DMS 273 (cell line): ENCODE measurements around the gene GBP2.
"Not testable (repeated sequence)": the region's sequence is repeated elsewhere in the genome, so short reads cannot be mapped to it uniquely, and the experiment has no call there.

Experiments used
- DNase-seq: peaks from one replicate; lab custom pipeline; 2025; ENCODE audit not compliant: unreplicated experiment; lab: John Stamatoyannopoulos, UW

Gene GBP2

DNA sequence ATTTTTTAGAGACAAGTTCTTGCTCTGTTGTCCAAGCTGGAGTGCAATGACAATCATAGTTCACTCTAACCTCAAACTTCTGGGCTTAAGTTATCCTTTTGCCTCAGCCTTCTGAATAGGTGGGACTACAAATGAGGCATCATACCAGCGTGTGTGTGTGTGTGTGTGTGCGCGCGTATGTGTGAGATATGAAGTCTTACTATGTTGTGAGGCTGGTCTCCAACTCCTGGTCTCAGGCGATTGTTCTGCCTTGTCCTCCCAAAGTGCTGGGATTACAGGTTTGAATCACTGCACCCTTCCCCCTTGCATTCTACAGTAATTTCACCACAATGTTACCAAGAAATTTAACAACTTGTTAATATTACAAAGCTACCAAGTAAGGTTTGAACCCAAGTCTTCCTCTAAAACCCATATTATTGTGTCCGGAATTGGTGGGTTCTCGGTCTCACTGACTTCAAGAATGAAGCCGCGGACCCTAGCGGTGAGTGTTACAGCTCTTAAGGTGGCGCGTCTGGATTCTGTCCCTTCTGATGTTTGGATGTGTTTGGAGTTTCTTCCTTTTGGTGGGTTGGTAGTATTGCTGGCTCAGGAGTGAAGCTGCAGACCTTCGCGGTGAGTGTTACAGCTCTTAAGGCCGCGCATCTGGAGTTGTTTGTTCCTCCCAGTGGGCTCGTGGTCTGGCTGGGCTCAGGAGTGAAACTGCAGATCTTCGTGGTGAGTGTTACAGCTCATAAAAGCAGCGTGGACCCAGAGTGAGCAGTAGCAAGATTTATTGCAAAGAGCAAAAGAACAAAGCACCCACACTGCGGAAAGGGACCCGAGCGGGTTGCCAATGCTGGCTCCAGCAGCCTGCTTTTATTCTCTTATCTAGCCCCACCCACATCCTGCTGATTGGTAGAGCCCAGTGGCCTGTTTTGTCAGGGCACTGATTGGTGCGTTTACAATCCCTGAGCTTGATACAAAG is 970 bp upstream of the GBP2 start:
- DNase-seq, result not testable (repeated sequence)

DNA sequence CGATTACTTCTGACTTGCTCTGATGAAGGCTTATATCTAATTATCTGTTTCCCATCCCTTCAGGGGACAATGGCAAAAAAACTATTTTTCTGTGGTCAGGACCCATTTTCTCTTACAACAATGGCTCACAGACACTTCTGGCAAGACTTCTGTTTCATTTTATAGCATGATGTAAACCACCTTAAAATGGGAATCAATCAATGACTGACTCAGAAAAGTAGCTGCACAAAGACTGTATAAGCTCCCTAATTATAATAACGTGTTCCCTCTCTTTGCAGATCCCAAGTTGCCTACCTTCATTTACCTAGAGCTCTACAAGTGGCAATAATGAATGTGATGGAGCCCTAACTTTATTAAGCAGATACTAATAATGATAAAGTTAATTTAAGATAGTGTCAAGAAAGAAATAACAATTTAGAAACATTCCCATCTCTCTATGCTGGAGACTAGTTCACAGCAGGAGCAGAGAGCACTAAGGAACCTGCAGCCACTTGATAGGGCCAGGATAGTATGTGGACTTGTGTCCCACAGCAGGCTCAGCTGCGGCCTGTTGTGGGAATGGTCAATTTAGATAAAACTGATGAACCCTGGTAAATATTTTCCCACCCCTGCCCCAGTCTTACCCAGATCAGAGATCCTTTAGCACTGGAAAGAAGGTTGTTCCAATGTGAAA is 538 bp downstream of the GBP2 start:
- DNase-seq, result peak; percentile 19

DNA sequence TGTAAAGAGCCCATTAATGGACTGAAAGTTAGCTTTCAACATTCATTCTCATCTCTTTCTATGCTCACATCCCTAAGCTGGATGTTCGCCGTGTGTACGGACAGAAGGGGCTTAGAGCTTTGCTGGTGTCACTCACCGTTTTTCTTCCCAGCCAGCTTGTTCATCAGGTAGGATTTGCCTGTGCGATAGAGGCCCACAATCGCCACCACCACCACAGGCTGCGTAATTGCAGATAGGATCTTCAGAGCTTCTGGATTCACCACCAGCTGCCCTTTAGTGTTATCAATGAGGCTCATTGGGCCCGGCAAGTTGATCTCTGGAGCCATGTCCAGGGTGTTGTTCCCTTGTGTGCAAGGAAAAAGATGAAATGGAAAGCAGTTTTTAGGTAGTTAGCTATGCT is 4.3 kb downstream of the GBP2 start:
- no peak for DNase-seq

DNA sequence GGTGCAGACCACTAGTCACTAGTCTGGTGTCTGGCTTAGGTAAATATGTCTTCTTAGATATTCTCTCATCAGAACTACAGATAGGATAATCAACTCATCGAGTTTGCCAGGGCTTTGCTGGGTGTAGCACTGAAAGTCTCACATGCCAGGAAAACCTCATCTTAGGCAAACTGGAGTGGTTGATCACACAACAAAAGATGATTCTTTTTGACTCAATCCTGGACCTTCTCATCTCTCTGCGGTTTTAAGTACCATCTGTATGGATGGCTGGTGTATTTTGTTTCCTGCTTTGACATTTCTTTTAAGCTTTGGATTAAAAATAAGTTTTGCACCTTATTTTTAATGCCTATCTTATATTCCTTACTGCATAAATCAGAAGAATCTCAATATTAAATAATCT is 11.3 kb downstream of the GBP2 start:
- no peak for DNase-seq

DNA sequence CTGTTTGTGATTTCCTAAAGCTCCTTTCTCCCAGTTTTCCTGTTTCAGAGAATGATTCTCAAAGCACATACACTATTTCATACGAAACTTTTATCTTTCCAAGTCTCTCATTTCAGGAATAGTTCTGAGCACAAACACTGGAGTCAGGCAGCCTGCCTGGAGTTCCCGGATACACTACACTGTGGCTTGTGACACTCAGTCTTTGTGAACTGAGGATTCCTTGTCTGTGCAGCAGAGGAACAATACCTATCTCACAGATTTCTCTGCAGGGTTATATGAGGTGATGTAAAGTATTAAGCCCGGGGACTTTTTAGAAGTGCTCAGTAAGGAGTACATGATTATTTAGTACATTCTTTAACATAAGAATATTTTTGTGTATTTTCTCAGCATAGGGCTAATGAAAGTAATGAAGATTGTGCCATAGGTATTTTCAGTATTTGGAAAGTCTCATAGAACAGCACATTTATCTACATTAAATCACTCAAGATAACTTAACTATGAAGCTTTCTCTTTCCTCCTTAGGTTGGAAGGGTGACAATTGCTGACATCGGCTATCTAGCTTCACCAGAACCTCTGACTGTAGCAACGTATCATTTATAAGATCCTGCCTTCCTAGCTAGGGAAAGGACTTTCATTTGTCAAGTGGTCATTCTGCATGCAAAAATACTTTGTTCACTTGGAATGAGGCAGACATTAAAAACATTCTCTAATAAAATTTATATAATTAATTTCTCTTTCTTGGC is 12.9 kb downstream of the GBP2 start:
- no peak for DNase-seq

DNA sequence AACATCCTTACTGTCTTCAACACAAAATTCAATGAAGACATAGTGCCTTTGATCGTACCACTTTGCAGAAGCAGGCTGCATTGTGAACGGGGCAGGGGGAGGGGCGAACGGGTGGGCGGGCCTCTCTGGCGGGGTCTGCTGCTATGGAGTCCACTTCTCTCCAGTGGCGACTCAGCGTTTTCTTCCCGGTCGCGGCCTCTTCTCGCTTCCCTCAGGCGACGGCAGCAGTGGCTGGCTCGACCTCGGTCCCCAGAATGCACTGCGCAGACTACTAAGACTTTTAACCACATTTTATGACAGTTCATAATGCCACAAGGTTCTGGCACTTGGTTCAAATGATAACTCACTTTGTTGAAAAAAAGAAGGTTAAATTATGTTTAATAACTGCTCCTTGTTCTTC is 21.2 kb downstream of the GBP2 start:
- no peak for DNase-seq

DNA sequence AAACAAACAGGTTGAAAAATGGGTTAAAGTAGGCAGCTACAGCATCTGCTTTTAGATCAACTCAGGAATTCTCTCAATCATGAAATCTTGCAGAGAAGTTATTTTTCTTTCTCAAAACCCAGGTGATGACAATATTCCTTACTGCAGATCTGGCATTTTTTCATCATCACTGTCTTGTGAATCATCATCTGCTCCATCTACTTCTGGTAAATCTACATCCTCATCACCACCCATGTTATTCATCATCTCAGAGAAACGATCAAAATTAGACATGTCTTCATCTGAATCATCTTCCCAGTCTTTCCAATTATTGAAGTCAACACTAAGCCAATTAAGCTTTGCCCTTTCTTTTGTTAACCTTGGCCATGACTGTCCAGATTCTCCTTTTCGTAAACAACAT is 21.8 kb downstream of the GBP2 start:
- no peak for DNase-seq

DNA sequence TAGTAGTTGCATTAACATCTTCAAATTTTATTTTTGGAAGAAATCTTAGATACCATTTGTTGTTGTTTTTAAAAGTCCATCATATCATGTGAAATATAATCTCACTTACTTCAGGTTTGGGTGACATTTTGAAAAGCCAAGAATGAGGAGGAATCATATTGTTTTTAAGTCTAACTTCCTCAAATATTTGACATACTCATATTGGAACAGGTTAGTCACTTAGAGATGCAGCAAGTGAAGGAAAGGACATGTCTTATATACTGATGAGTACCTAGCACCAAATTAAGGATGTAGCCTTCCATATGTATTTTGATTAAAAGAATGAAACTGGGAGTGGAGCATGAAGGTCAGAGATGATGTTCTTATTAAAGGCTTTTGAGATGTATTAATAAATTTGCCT is 23.9 kb downstream of the GBP2 start:
- no peak for DNase-seq

DNA sequence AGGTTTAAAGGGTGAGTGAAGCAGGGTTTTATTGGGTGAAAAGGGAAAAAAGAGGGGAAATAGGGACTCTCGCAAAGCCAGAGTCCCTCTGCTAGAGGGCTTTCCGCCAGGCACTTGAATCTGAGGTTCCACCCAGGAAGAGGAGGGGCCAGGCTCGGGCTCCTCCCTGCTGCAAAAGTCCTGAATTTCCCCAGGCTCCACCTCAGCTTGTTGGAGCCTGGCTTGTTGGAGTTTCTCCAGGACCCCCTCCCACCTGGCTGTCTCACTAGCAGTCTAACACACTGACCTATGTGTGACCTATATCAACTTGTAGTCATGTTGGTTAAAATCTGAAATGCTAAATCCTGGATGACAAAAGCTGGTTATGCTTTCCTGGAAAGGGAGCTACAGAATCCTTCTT is 25.5 kb downstream of the GBP2 start:
- DNase-seq, result no peak

DNA sequence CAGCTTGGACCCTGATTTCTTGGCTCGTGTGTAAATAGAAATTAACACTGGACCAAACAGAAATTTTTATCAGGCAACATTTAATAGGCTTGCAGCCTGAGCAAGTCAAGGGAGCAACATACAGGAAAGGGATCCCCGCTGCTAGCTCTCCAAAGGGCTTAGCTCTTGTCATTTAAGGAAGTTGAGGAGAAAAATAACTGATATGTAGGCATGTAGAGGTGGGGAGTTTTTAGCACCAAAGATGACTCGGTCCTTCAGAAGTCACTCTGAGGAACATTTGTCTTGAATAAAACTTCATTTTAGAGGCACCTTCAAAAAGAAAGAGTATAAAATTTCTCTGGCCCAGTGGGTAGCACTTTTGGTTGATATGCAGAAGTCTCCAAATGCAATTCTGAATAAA is 27.1 kb downstream of the GBP2 start:
- no peak for DNase-seq

DNA sequence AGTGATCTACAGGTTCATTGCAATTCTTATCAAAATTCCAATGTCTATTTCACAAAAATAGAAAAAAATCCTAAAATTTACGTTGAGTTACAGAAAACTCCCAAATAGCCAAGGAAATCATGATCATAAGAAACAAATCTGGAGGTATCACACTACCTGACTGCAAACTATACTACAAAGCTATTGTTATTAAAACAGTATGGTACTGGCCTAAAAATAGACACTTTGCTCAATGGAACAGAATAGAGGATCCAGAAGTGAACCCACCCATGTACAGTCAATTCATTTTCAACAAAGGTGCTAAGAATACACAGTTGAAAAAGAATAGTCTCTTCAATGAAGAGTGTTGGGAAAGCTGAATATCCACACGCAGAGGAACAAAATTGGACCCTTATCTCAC is 30.2 kb downstream of the GBP2 start:
- DNase-seq, result no peak

DNA sequence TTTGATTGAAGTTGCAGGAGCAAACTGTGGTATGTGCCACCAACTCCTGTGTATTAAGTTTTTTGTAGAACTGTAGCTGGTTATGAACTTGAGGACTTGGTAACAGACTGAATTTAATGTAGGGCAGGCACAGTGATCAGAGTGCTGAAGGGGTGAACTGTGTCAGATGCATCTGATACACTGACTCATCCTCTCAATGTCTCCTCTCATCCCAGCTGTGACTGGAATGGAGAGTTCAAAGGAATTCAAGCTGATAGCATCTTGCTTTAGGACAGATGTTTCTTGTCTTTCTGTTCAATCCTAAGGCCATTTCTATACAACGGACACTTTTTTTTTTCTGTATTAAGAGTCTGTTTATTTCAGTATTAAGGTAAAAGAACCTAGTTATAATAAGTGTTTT is 36.0 kb downstream of the GBP2 start:
- no peak for DNase-seq

DNA sequence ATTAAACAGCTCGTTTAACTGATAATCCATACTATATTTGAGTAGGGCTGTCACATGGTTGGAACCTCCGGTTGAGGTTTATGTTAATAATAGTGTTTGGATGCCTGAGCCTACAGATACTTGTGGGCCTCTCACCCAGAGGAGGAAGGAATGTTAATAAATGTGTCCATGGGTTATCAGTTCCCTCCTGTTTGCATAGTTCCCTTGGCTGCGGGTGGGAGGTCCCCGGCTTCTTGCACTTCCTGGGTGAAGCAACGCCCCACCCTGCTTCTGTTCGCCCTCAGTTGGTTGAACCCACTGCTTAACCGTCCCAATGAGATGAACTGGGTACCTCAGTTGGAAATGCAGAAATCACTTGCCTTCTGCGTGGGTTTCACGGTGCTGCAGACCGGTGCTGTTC is 37.3 kb downstream of the GBP2 start:
- DNase-seq, result no peak

DNA sequence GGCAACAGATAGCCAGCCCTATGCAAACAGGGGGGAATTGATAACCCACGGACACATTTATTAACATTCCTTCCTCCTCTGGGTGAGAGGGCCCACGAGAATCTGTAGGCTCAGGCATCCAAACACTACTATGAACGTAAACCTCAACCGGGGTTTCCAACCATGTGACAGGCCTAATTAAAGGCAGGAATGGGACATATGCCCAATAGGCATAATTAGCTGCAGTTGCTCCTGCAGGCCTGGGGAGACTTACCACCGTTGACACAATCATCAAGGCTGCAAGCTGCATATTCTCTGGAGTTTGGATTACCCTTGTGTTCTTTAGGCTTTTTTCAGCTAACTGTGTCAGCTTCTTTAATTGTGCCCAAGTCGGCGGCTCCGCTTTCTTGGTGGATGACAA is 38.7 kb downstream of the GBP2 start:
- peak; percentile 12 for DNase-seq

DNA sequence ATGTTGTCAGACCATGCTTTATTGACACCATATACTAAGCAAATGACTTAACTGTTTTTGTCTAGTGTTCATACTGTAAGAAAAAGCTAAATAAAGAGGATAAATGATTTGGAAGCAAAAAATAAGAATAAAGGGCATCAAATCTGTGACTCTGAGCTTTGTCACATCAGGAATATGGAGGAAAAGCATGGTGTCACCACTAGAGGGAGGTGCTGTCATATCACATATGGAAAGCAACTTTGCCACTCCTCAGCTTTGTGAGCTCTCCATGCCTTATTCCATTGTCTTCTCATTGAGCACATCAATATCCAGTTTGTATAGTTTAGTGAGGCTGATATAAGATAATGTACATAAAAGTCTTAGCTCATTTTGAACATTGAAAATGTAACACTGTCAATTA is 40.1 kb downstream of the GBP2 start:
- peak; percentile 41 for DNase-seq

DNA sequence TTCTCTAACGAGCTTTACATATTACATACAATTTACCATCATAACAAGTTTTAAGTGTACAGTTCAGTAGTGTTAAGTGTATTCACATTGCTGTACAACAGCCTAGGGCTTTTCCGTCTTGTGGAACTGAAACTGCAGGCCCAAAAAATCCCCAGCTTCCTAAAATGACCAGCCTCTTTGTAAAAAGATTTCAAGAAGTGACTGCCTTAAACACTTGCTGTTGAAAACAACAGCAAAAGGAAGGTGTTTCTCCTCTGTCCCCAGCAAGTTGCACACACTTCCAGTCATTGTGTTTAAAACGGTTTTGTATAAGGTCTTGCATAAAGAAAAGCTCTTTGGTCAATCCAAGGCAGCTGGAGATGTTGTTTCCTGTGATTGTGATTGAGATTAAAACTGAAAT is 44.9 kb downstream of the GBP2 start:
- DNase-seq, result no peak

DNA sequence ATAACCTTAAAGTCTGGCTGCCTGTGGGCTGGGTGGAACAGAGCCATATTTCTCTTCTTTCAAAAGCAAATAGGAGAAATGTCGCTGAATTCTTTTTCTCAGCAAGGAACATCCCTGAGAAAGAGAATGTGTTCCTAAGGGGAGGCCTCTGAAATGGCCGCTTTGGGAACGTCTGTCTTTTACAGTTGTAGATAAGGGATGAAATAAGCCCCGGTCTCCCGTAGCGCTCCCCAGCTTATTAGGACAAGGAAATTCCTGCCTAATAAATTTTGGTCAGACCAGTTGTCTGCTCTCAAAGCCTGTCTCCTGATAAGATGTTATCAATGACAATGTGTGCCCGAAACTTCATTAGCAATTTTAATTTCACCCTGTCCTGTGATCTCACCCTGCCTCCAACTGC is 45.8 kb downstream of the GBP2 start:
- not testable (repeated sequence) for DNase-seq

DNA sequence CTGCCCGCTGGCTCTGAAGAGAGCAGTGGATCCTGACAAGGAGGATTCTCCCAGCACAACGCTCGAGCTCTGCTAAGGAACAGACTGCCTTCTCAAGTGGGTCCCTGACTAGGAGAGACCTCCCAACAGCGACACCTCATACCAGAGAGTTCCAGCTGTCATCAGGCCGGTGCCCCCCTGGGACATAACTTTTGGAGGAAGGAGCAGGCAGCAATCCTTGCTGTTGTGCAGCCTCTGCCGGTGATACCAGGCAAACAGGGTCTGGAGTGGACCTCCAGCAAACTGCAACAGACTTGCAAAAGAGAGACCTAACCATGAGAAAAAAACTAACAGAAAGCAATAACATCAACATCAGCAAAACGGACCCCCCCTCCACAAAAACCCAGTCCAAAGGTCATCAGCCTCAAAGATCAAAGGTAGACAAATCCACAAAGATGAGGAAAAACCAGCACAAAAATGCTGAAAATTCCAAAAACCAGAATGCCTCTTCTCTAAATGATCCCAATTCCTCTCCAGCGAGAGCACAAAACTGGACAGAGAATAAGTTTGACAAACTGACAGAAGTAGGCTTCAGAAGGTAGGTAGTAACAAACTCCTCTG is 53.3 kb downstream of the GBP2 start:
- DNase-seq, result not testable (repeated sequence)

DNA sequence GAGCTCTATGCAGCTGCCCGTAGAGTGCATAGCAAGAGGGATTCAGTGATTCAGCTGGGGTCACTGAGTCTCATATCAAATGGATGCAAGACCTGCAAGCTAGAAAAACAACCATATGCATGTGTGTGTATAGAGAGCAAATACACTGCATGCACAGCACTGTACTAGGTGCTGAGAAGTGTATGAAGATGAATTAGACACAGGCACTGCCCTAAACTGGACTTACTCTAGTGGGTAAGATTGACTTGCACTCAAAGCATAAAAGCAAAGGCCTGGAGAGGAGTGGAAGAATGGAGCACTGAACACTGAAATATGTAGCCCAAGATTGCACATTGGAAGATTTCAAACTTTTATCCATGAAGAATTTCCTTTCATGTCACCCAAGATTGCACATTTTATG is 55.4 kb downstream of the GBP2 start:
- DNase-seq, result no peak

DNA sequence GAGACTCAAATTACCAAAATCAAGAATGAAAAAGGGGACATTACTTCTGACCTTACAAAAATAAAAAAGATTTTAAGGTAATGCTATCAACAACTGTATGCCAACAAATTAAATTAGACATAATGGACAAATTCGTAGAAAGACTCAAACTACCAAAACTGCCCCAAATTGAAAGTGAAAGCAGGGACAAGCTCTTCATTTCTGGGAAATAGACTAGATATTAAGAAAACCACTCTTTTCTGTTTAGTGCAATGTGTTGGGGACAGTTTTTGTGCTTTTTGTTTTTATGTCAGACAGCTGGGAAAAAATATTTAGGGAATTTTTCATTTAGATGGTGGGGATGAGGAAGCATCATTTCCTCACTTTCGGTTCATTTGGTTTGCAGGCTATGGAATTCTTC is 56.0 kb downstream of the GBP2 start:
- DNase-seq, result no peak

DNA sequence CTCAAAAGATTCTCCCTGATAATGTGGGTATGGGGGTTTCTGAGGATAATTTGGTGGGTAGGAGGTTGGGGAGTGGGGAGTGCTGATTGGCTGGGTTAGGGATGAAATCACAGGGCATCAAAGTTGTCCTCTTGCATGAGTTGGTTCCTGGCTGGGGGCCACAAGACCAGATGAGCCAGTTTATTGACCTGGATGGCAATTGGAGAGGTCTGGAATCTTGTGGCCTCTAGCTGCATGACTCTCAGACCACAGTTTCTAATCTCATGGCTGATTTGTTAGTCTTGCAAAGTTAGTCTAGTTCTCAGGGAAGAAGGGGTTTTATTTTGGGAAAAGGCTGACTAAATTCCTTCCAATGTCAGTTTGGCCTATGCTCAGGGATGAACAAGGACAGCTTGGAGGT is 57.6 kb downstream of the GBP2 start:
- DNase-seq, result peak; percentile 1
